ENCODE results near the gene FPGS. TPM values are rescaled to one million over a fixed set of nuclear protein-coding genes. Genes with fewer than 3 reads are reported as not detected.

FPGS gene
- polyA plus RNA-seq, 1 donor from 2014 or later = 51.4 TPM

GRCh38 chr9:127846443-127847177, 43.9 kb downstream of the FPGS start:
- no peaks in the 10 kb centered on the region for H3K4me1 Mint-ChIP-seq
- H3K9me3 Mint-ChIP-seq = peaks cover 0 to 8% (median 5%) of the 10 kb centered on the region in 3 donors
- H3K4me3 Mint-ChIP-seq = no peak overlapping the region
- H3K27me3 Mint-ChIP-seq = no peaks in the 10 kb centered on the region
- H3K27ac Mint-ChIP-seq = no peak overlapping the region
- H3K36me3 Mint-ChIP-seq = peaks cover 3% of the 10 kb centered on the region

GRCh38 chr9:127847178-127847510, 44.5 kb downstream of the FPGS start:
- Mint-ChIP-seq H3K27me3 (no peaks in the 10 kb centered on the region), H3K27ac (no peak overlapping the region), H3K4me3 (no peak overlapping the region), H3K4me1 (peaks cover 0 to 5% (median 3%) of the 10 kb centered on the region in 3 donors), H3K36me3 (peaks cover 3% of the 10 kb centered on the region), H3K9me3 (peaks cover 0 to 8% (median 5%) of the 10 kb centered on the region in 3 donors)

- H3K27me3 Mint-ChIP-seq = no peaks in the 10 kb centered on the region
- H3K4me1 Mint-ChIP-seq = peaks cover 0 to 11% (median 5%) of the 10 kb centered on the region in 3 donors
- H3K4me3 Mint-ChIP-seq = no peak overlapping the region
- peaks cover 0 to 8% (median 5%) of the 10 kb centered on the region in 3 donors for H3K9me3 Mint-ChIP-seq
- H3K36me3 Mint-ChIP-seq = peaks cover 3% of the 10 kb centered on the region
- H3K27ac Mint-ChIP-seq = no peak overlapping the region
Measured at GRCh38 chr9:127847833-127848755, 45.4 kb downstream of the FPGS start.

- Mint-ChIP-seq H3K4me1 (peaks cover 2 to 11% (median 5%) of the 10 kb centered on the region in 3 donors), H3K9me3 (peaks cover 0 to 8% (median 5%) of the 10 kb centered on the region in 3 donors), H3K36me3 (peaks cover 3% of the 10 kb centered on the region), H3K27ac (no peak overlapping the region), H3K27me3 (no peaks in the 10 kb centered on the region), H3K4me3 (no peak overlapping the region)
Measured at GRCh38 chr9:127848756-127849504, 46.2 kb downstream of the FPGS start.

GRCh38 chr9:127850286-127850830, 47.7 kb downstream of the FPGS start:
- no peak overlapping the region for H3K27ac Mint-ChIP-seq
- no peaks in the 10 kb centered on the region for H3K27me3 Mint-ChIP-seq
- peaks cover 3% of the 10 kb centered on the region for H3K36me3 Mint-ChIP-seq
- H3K4me3 Mint-ChIP-seq = no peak overlapping the region
- peaks cover 0 to 8% (median 5%) of the 10 kb centered on the region in 3 donors for H3K9me3 Mint-ChIP-seq
- H3K4me1 Mint-ChIP-seq = peaks cover 2 to 11% (median 5%) of the 10 kb centered on the region in 3 donors

- Mint-ChIP-seq H3K4me3 (peak overlapping the region in 1 of 4 donors; percentile 57), H3K27me3 (peaks cover 2% of the 10 kb centered on the region), H3K9me3 (peaks cover 0 to 8% (median 5%) of the 10 kb centered on the region in 3 donors), H3K36me3 (peaks cover 3% of the 10 kb centered on the region), H3K4me1 (peaks cover 2 to 11% (median 5%) of the 10 kb centered on the region in 3 donors), H3K27ac (no peak overlapping the region)
Measured at GRCh38 chr9:127852829-127853228, 50.1 kb downstream of the FPGS start.

- Mint-ChIP-seq H3K27me3 (peaks cover 2% of the 10 kb centered on the region), H3K36me3 (peaks cover 3% of the 10 kb centered on the region), H3K4me1 (peaks cover 4 to 11% (median 5%) of the 10 kb centered on the region in 3 donors), H3K27ac (peak overlapping the region in 1 of 3 donors; percentile 82), H3K9me3 (peaks cover 0 to 8% (median 5%) of the 10 kb centered on the region in 3 donors), H3K4me3 (peak overlapping the region; percentile 73 to 92 (median 80))
Measured at GRCh38 chr9:127853312-127854183, 50.9 kb downstream of the FPGS start.

GRCh38 chr9:127854184-127854806, 51.6 kb downstream of the FPGS start, which contains the start of gene ENG:
Gene ENG, minus strand, starts transcription at chr9:127854658. Its CDS starts 303 bp downstream, at chr9:127854355.
- Mint-ChIP-seq H3K27me3 (peaks cover 2% of the 10 kb centered on the region), H3K36me3 (no peaks in the 10 kb centered on the region), H3K4me1 (peaks cover 4 to 11% (median 9%) of the 10 kb centered on the region in 3 donors)

GRCh38 chr9:127854960-127855359, 52.3 kb downstream of the FPGS start:
- Mint-ChIP-seq H3K27me3 (peaks cover 2% of the 10 kb centered on the region), H3K9me3 (peaks cover 0 to 2% (median 0%) of the 10 kb centered on the region in 3 donors), H3K27ac (peak overlapping the region in 2 of 3 donors; percentile 60 to 80), H3K36me3 (no peaks in the 10 kb centered on the region), H3K4me1 (peaks cover 4 to 11% (median 9%) of the 10 kb centered on the region in 3 donors), H3K4me3 (no peak overlapping the region)

More at GRCh38 chr9:127854184-127854806, 51.6 kb downstream of the FPGS start, which contains the start of gene ENG:
- Mint-ChIP-seq H3K27ac (peak within 1 kb of the TSS in 2 of 3 donors; percentile 80 to 82), H3K4me3 (peak within 1 kb of the TSS; percentile 73 to 92 (median 80)), H3K9me3 (peaks cover 0 to 3% (median 2%) of the 10 kb centered on the region in 3 donors)

- Mint-ChIP-seq H3K9me3 (peaks cover 0 to 2% (median 0%) of the 10 kb centered on the region in 3 donors), H3K36me3 (no peaks in the 10 kb centered on the region), H3K4me1 (peaks cover 6 to 11% (median 9%) of the 10 kb centered on the region in 3 donors), H3K27ac (peak overlapping the region in 1 of 3 donors; percentile 60), H3K27me3 (peaks cover 2% of the 10 kb centered on the region), H3K4me3 (no peak overlapping the region)
Measured at GRCh38 chr9:127855522-127855921, 52.8 kb downstream of the FPGS start.

- no peak overlapping the region for H3K4me3 Mint-ChIP-seq
Measured at GRCh38 chr9:127856094-127856728, 53.5 kb downstream of the FPGS start.

GRCh38 chr9:127856729-127857116, 54.0 kb downstream of the FPGS start:
- H3K36me3 Mint-ChIP-seq = no peaks in the 10 kb centered on the region
- H3K9me3 Mint-ChIP-seq = peaks cover 0 to 2% (median 0%) of the 10 kb centered on the region in 3 donors
- peaks cover 2% of the 10 kb centered on the region for H3K27me3 Mint-ChIP-seq
- peaks cover 16 to 21% (median 17%) of the 10 kb centered on the region in 3 donors for H3K4me1 Mint-ChIP-seq
- no peak overlapping the region for H3K4me3 Mint-ChIP-seq
- H3K27ac Mint-ChIP-seq = no peak overlapping the region

More at GRCh38 chr9:127856094-127856728, 53.5 kb downstream of the FPGS start:
- H3K27me3 Mint-ChIP-seq = peaks cover 2% of the 10 kb centered on the region
- H3K27ac Mint-ChIP-seq = peak overlapping the region in 1 of 3 donors; percentile 60
- H3K4me1 Mint-ChIP-seq = peaks cover 11 to 16% (median 13%) of the 10 kb centered on the region in 3 donors
- no peaks in the 10 kb centered on the region for H3K36me3 Mint-ChIP-seq
- H3K9me3 Mint-ChIP-seq = peaks cover 0 to 2% (median 0%) of the 10 kb centered on the region in 3 donors

All from IgD-negative memory B cell (primary cell).